HFFc6 (cell line): ENCODE results near the gene RPIA. TPM values are rescaled to one million over a fixed set of nuclear protein-coding genes. Genes with fewer than 3 reads are reported as not detected.
A peak's percentile ranks its signal among the peaks of the same experiment; 100 is the strongest.

ENCODE experiments used
- DNase-seq: peaks from one replicate; pipeline ENCODE4 v3.0.0-alpha.2; 2018
- H3K27ac Mint-ChIP-seq: 2 replicates; pipeline ENCODE4 v1.8.0; 2020; ENCODE audit warnings: mild to moderate bottlenecking, mixed read lengths
- H3K27me3 Mint-ChIP-seq: 2 replicates; pipeline ENCODE4 v1.8.0; 2021; ENCODE audit warnings: mild to moderate bottlenecking, moderate library complexity, mixed read lengths; ENCODE audit not compliant: insufficient read depth
- H3K36me3 Mint-ChIP-seq: 2 replicates; pipeline ENCODE4 v1.8.0; 2021; ENCODE audit warnings: low read depth, mixed read lengths
- H3K4me1 Mint-ChIP-seq: 2 replicates; pipeline ENCODE4 v1.8.0; 2020; ENCODE audit warnings: low read depth, mixed read lengths
- H3K4me3 Mint-ChIP-seq: 2 replicates; pipeline ENCODE4 v1.8.0; 2020; ENCODE audit warnings: mild to moderate bottlenecking, moderate library complexity, mixed read lengths
- H3K9me3 Mint-ChIP-seq: 2 replicates; pipeline ENCODE4 v1.8.0; 2020; ENCODE audit warnings: mild to moderate bottlenecking, mixed read lengths
- CTCF ChIP-seq: fragments of 200-600 bp; sonication (generic); IDR thresholded peaks from 2 replicates; pipeline ENCODE4 v1.5.0; 2021; ENCODE audit warnings: antibody characterized with exemption, mild to moderate bottlenecking
- total RNA-seq, 6 experiments: library from RNA; stranded (reverse); fragmentation: NEBNext Ultra II Directional; extraction: Animal tissue kit (Norgen Biotek cat#: 25700); gene quantifications; 2 replicates in 1 of 6; 3 replicates in 5 of 6; pipeline ENCODE4 v1.2.3, GENCODE V29; 2021

Gene RPIA
- total RNA-seq, 6 experiments from 2014 or later, result 10.1 to 12.2 (median 10.8) TPM

GRCh38 chr2:88738271-88738670 lies 46.8 kb downstream of the RPIA start:
- Mint-ChIP-seq H3K4me3 (no peak overlapping the region), H3K27ac (no peak overlapping the region), H3K4me1 (peaks cover 30% of the 10 kb centered on the region), H3K9me3 (no peaks in the 10 kb centered on the region), H3K27me3 (no peaks in the 10 kb centered on the region; the same call in 1 of the 2 replicates), H3K36me3 (peaks cover 28% of the 10 kb centered on the region)
- TF ChIP-seq CTCF, result no peak
- DNase-seq, result peak; percentile 33

GRCh38 chr2:88739985-88740600 lies 48.6 kb downstream of the RPIA start:
- DNase-seq, result peak; percentile 61
- Mint-ChIP-seq H3K4me1 (peaks cover 30% of the 10 kb centered on the region), H3K9me3 (no peaks in the 10 kb centered on the region), H3K36me3 (peaks cover 41% of the 10 kb centered on the region), H3K27ac (no peak overlapping the region), H3K27me3 (no peaks in the 10 kb centered on the region; the same call in 1 of the 2 replicates), H3K4me3 (no peak overlapping the region)
- peak; percentile 97 for TF ChIP-seq CTCF

- H3K36me3 Mint-ChIP-seq, result peaks cover 44% of the 10 kb centered on the region
- no peaks in the 10 kb centered on the region for H3K27me3 Mint-ChIP-seq
- DNase-seq, result no peak
- no peak for TF ChIP-seq CTCF
- no peaks in the 10 kb centered on the region for H3K9me3 Mint-ChIP-seq
- H3K4me1 Mint-ChIP-seq, result no peaks in the 10 kb centered on the region
- H3K4me3 Mint-ChIP-seq, result no peak overlapping the region
- H3K27ac Mint-ChIP-seq, result no peak overlapping the region
Measured at GRCh38 chr2:88746929-88747490, 55.5 kb downstream of the RPIA start.

- no peaks in the 10 kb centered on the region for H3K27me3 Mint-ChIP-seq
- H3K36me3 Mint-ChIP-seq, result peaks cover 45% of the 10 kb centered on the region
- H3K9me3 Mint-ChIP-seq, result no peaks in the 10 kb centered on the region
- H3K27ac Mint-ChIP-seq, result no peak overlapping the region
- H3K4me3 Mint-ChIP-seq, result no peak overlapping the region
- TF ChIP-seq CTCF, result no peak
- DNase-seq, result no peak
- H3K4me1 Mint-ChIP-seq, result no peaks in the 10 kb centered on the region
Measured at GRCh38 chr2:88747990-88748389, 56.5 kb downstream of the RPIA start.

- Mint-ChIP-seq H3K4me1 (no peaks in the 10 kb centered on the region), H3K27me3 (no peaks in the 10 kb centered on the region), H3K9me3 (no peaks in the 10 kb centered on the region), H3K36me3 (peaks cover 14% of the 10 kb centered on the region), H3K4me3 (no peak overlapping the region), H3K27ac (no peak overlapping the region)
- no peak for TF ChIP-seq CTCF
- DNase-seq, result no peak
Measured at GRCh38 chr2:88751768-88752167, 60.3 kb downstream of the RPIA start.
